ENCODE results near the gene TUBAL3.

Gene TUBAL3

DNA sequence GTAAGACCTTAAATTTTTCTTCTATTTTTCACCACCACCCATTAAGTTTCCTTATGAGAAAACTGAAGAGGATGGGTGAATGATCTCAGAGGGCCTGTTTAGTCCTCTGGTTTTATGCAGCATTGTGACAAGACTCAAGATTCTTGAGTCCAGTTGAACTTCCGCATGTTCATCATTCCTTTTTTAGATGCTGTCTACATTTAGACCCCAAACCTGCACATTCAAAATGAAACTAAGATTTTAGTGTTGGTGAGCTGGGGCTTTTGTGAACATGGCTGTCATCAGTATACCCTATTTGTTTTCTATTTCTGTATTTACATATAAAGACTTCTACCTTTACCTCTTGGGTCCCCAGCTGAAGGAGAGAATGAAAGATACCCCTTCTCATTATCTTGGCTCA lies 38.8 kb upstream of the TUBAL3 start:
- no peak overlapping the region for H3K9ac ChIP-seq (ENCODE audit: low read length)
- H3K36me3 ChIP-seq (ENCODE audit: control insufficient read depth, low read depth, low read length) = no peaks in the 10 kb centered on the region
- no peak overlapping the region for H3K4me3 ChIP-seq (ENCODE audit: low read length)
- no peak overlapping the region for H3K27ac ChIP-seq (ENCODE audit: low read length)
- no peaks in the 10 kb centered on the region for H3K27me3 ChIP-seq (ENCODE audit: control insufficient read depth, insufficient read depth, low read length)
- no peaks in the 10 kb centered on the region for H3K9me3 ChIP-seq (ENCODE audit: control insufficient read depth, low read depth, low read length)
- H3K4me1 ChIP-seq (ENCODE audit: control insufficient read depth, low read depth, low read length) = peaks cover 15% of the 10 kb centered on the region

DNA sequence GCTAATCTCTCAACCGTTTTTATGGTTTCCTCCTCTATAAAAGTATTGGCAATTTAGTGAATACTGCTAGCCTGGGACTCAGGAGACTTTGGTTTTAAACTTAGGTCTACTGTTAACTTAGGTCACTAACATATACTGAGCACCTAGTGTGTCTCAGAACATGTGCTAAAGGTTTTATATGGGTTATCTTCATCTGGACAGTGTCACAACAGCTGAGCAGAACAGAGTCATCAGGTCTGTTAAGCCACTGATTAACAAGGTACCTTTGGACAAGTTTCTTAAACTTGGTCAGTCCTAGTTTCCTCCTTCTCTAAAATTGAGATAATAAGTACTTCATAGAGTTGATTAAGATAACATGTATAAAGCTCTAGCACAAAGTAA lies 38.4 kb upstream of the TUBAL3 start:
- H3K27me3 ChIP-seq (ENCODE audit: control insufficient read depth, insufficient read depth, low read length) = no peaks in the 10 kb centered on the region
- no peak overlapping the region for H3K4me3 ChIP-seq (ENCODE audit: low read length)
- peaks cover 11% of the 10 kb centered on the region for H3K4me1 ChIP-seq (ENCODE audit: control insufficient read depth, low read depth, low read length)
- H3K27ac ChIP-seq (ENCODE audit: low read length) = no peak overlapping the region
- H3K36me3 ChIP-seq (ENCODE audit: control insufficient read depth, low read depth, low read length) = peaks cover under 1% of the 10 kb centered on the region
- H3K9ac ChIP-seq (ENCODE audit: low read length) = no peak overlapping the region
- no peaks in the 10 kb centered on the region for H3K9me3 ChIP-seq (ENCODE audit: control insufficient read depth, low read depth, low read length)

DNA sequence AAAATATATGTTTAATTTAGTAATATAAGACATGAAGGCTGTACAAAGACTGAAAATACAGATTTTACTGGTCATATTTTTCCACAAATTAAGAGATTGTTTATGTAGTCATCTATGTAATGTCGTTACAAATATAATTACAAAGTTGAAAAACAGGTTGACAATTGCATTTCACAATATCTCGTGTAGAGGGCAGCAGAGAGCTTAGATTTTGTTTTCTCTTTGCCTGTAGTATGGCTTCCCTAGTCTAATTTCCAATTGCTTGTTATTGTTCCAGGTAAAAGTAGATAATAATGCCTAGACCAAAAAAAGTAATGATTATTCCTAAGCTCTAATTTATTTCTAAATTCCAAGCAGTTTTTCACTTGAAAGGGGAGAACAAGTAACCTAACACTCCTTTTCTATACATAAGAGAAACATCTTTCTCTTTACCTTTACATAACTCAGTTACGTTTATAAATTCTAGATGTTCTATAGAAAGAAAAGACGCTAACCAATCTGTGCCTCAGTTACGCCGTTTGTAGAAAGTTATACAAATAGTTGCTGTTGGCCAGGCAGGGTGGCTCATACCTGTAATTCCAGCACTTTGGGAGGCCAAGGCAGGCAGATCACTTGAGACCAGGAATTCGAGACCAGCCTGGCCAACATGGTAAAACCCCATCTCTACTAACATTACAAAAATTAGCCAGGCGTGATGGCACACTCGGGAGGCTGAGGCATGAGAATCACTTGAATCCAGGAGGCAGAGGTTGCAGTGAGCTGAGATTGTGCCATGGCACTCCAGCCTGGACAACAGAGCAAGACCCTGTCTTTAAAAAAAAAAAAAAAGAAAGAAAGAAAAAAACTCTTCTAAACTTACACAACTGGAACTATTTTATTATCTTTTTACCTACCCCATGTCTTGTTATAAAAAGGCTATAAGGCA lies 37.7 kb upstream of the TUBAL3 start:
- Histone ChIP-seq H3K9ac (ENCODE audit: low read length) (no peak overlapping the region), H3K4me1 (ENCODE audit: control insufficient read depth, low read depth, low read length) (peaks cover 11% of the 10 kb centered on the region), H3K27me3 (ENCODE audit: control insufficient read depth, insufficient read depth, low read length) (no peaks in the 10 kb centered on the region), H3K9me3 (ENCODE audit: control insufficient read depth, low read depth, low read length) (no peaks in the 10 kb centered on the region), H3K36me3 (ENCODE audit: control insufficient read depth, low read depth, low read length) (peaks cover 4% of the 10 kb centered on the region), H3K4me3 (ENCODE audit: low read length) (no peak overlapping the region), H3K27ac (ENCODE audit: low read length) (no peak overlapping the region)

DNA sequence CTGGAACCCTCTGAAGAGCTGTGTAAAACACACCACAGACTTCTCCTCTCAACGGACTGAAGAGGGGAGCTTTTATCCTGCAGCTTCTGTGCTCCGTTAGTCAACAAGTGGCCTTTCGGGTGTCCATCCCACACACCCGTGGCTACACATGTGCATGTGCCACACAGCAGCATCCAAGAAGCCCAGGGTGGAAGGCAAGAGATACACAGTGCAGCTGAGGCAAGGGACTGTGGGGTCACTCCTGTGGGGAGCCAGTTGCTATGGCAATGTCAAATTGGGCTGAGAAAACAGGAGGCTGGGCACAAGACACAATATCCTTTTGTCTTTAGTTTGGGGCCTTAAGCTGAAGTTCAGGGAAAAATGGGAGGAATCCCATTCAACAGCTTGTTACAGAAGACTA lies 36.5 kb upstream of the TUBAL3 start:
- no peak overlapping the region for H3K4me3 ChIP-seq (ENCODE audit: low read length)
- H3K27ac ChIP-seq (ENCODE audit: low read length) = no peak overlapping the region
- H3K36me3 ChIP-seq (ENCODE audit: control insufficient read depth, low read depth, low read length) = peaks cover 4% of the 10 kb centered on the region
- H3K4me1 ChIP-seq (ENCODE audit: control insufficient read depth, low read depth, low read length) = peaks cover 3% of the 10 kb centered on the region
- no peak overlapping the region for H3K9ac ChIP-seq (ENCODE audit: low read length)
- H3K27me3 ChIP-seq (ENCODE audit: control insufficient read depth, insufficient read depth, low read length) = no peaks in the 10 kb centered on the region
- no peaks in the 10 kb centered on the region for H3K9me3 ChIP-seq (ENCODE audit: control insufficient read depth, low read depth, low read length)

DNA sequence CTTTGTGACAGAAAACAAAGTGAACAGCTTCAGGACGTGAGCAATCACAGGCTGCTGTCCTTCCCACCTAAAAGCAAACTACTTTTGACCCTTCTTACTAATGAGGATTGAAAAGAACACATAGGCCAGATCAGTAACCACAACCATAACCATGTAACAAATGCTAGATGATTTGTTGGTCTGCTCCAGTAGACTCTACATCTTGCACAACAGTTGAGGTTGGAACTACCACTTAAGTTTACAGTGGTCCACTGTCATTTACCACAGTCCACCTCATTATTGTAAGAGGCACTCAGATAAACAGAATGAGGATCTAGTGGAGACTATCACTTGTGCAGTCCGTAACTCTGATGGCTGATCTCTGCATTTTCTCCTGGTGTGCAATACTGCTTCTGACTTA lies 35.6 kb upstream of the TUBAL3 start:
- no peaks in the 10 kb centered on the region for H3K27me3 ChIP-seq (ENCODE audit: control insufficient read depth, insufficient read depth, low read length)
- no peaks in the 10 kb centered on the region for H3K9me3 ChIP-seq (ENCODE audit: control insufficient read depth, low read depth, low read length)
- H3K36me3 ChIP-seq (ENCODE audit: control insufficient read depth, low read depth, low read length) = peaks cover 4% of the 10 kb centered on the region
- no peaks in the 10 kb centered on the region for H3K4me1 ChIP-seq (ENCODE audit: control insufficient read depth, low read depth, low read length)
- H3K9ac ChIP-seq (ENCODE audit: low read length) = no peak overlapping the region
- H3K27ac ChIP-seq (ENCODE audit: low read length) = no peak overlapping the region
- no peak overlapping the region for H3K4me3 ChIP-seq (ENCODE audit: low read length)

DNA sequence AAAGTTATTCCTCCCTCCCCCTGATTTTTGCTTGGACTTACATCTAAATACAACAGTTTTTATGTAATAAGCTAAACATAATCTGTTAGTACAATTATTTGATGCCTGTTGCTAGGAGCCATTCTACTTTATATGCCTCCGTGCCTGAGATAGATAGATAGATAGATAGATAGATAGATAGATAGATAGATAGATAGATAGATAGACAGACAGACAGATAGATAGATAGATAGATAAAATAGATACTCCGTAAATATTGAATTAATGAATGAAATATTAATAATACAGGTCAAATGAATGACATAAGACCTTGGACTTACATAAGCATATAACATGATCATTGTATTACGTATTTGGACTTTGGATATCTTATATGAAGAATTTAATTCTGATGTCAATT lies 30.7 kb upstream of the TUBAL3 start:
- H3K27me3 ChIP-seq (ENCODE audit: control insufficient read depth, insufficient read depth, low read length) = no peaks in the 10 kb centered on the region
- H3K27ac ChIP-seq (ENCODE audit: low read length) = no peak overlapping the region
- no peak overlapping the region for H3K9ac ChIP-seq (ENCODE audit: low read length)
- H3K4me3 ChIP-seq (ENCODE audit: low read length) = no peak overlapping the region
- peaks cover 4% of the 10 kb centered on the region for H3K4me1 ChIP-seq (ENCODE audit: control insufficient read depth, low read depth, low read length)
- H3K9me3 ChIP-seq (ENCODE audit: control insufficient read depth, low read depth, low read length) = no peaks in the 10 kb centered on the region
- peaks cover 13% of the 10 kb centered on the region for H3K36me3 ChIP-seq (ENCODE audit: control insufficient read depth, low read depth, low read length)

- Histone ChIP-seq H3K27me3 (ENCODE audit: control insufficient read depth, insufficient read depth, low read length) (no peaks in the 10 kb centered on the region), H3K9me3 (ENCODE audit: control insufficient read depth, low read depth, low read length) (no peaks in the 10 kb centered on the region), H3K36me3 (ENCODE audit: control insufficient read depth, low read depth, low read length) (peaks cover 18% of the 10 kb centered on the region), H3K9ac (ENCODE audit: low read length) (no peak overlapping the region), H3K4me3 (ENCODE audit: low read length) (no peak overlapping the region), H3K4me1 (ENCODE audit: control insufficient read depth, low read depth, low read length) (peaks cover 4% of the 10 kb centered on the region), H3K27ac (ENCODE audit: low read length) (no peak overlapping the region)
Measured at GRCh38 chr10:5434017-5434753, 29.6 kb upstream of the TUBAL3 start.

DNA sequence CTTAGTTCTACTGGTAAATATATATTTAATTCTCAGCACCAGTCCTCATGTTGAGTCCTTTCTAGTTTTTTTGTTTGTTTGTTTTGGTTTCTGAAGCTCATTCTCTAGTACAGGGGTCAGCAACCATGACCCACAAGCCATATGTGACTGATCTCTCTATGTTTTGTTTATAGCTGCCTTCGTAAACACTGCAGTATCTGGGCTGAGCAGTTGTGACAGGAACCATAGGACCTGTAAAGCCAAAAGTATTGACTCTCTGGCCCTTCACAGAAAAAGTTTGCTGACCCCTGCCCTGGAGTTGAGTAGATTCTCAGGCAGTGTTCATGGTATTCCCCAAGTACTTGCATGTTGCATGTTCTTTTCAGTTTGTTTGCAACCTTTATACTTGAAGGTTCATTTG lies 28.6 kb upstream of the TUBAL3 start:
- no peak overlapping the region for H3K9ac ChIP-seq (ENCODE audit: low read length)
- H3K36me3 ChIP-seq (ENCODE audit: control insufficient read depth, low read depth, low read length) = peaks cover 19% of the 10 kb centered on the region
- H3K27me3 ChIP-seq (ENCODE audit: control insufficient read depth, insufficient read depth, low read length) = no peaks in the 10 kb centered on the region
- no peak overlapping the region for H3K4me3 ChIP-seq (ENCODE audit: low read length)
- H3K4me1 ChIP-seq (ENCODE audit: control insufficient read depth, low read depth, low read length) = peaks cover 4% of the 10 kb centered on the region
- no peak overlapping the region for H3K27ac ChIP-seq (ENCODE audit: low read length)
- H3K9me3 ChIP-seq (ENCODE audit: control insufficient read depth, low read depth, low read length) = no peaks in the 10 kb centered on the region

DNA sequence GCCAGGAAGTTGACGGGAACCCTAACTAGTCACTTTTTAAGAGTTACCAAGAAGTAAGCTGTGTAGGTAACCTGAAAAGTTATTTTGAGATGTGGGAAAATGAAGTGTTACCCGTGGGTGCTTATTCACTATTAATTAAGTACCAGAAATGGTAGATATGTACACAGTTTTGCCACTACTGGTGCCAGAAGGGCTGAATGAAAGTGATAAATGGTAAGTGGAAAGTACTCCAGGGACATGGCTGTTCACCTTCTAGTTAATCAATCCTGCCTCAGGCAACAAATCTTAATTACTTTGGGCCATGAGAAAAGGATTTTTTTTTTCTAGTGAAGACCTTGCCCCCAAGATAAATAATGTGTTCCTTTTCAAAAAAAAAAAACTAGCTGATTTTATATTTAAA lies 23.5 kb upstream of the TUBAL3 start:
- Histone ChIP-seq H3K4me3 (ENCODE audit: low read length) (no peak overlapping the region), H3K36me3 (ENCODE audit: control insufficient read depth, low read depth, low read length) (peaks cover 27% of the 10 kb centered on the region), H3K9ac (ENCODE audit: low read length) (no peak overlapping the region), H3K4me1 (ENCODE audit: control insufficient read depth, low read depth, low read length) (peaks cover 10% of the 10 kb centered on the region), H3K9me3 (ENCODE audit: control insufficient read depth, low read depth, low read length) (no peaks in the 10 kb centered on the region), H3K27ac (ENCODE audit: low read length) (no peak overlapping the region), H3K27me3 (ENCODE audit: control insufficient read depth, insufficient read depth, low read length) (no peaks in the 10 kb centered on the region)

DNA sequence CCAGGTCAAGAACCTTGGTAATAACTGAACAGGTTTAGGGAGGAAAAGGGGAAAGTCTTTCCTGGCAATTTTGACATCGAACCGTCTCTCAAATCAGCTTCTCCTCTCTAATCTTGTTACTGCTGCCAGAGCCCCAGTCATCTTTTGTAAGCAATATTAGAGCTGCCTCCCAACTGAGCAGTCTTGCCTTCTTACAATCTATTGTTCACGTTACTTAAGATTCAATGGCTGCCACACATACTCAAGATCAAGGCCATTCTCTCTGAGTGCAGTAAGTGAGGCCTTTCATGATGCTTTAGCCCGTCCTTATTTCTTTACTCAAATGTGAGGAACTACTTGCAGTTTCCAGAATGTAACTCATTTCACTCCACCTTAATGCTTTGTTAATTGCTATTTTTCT lies 20.1 kb upstream of the TUBAL3 start:
- H3K27me3 ChIP-seq (ENCODE audit: control insufficient read depth, insufficient read depth, low read length) = no peaks in the 10 kb centered on the region
- no peak overlapping the region for H3K9ac ChIP-seq (ENCODE audit: low read length)
- H3K4me3 ChIP-seq (ENCODE audit: low read length) = no peak overlapping the region
- peaks cover 10% of the 10 kb centered on the region for H3K4me1 ChIP-seq (ENCODE audit: control insufficient read depth, low read depth, low read length)
- H3K9me3 ChIP-seq (ENCODE audit: control insufficient read depth, low read depth, low read length) = no peaks in the 10 kb centered on the region
- H3K36me3 ChIP-seq (ENCODE audit: control insufficient read depth, low read depth, low read length) = peaks cover 18% of the 10 kb centered on the region
- H3K27ac ChIP-seq (ENCODE audit: low read length) = no peak overlapping the region

DNA sequence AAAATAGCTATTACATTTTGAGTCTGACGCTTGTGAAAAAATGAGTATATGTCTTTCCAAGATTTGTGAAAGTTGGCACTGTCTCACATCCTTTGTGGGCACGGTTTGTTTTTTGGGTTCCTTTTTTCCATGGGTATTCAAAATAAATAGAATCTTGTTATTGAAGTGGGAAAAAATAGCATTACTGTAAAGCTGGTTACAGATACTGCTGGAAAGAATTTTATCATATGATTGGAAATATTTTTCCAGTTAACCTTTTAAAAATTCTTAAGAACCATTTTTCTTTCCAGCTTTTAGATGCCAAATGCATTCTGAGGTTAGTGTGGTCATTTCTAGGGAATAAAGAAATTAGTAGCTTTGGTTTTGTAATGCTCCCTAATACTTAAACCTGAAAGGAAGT lies 19.1 kb upstream of the TUBAL3 start:
- Histone ChIP-seq H3K27me3 (ENCODE audit: control insufficient read depth, insufficient read depth, low read length) (no peaks in the 10 kb centered on the region), H3K4me3 (ENCODE audit: low read length) (no peak overlapping the region), H3K27ac (ENCODE audit: low read length) (no peak overlapping the region), H3K9me3 (ENCODE audit: control insufficient read depth, low read depth, low read length) (no peaks in the 10 kb centered on the region), H3K36me3 (ENCODE audit: control insufficient read depth, low read depth, low read length) (peaks cover 11% of the 10 kb centered on the region), H3K4me1 (ENCODE audit: control insufficient read depth, low read depth, low read length) (peaks cover 10% of the 10 kb centered on the region), H3K9ac (ENCODE audit: low read length) (no peak overlapping the region)

Measured in iPS-18a (cell line).